Inflammatory macrophage treated with lipopolysaccharide for 4 hours (primary cell): ENCODE results near the gene USP32.
"Not testable (repeated sequence)": the region's sequence is repeated elsewhere in the genome, so short reads cannot be mapped to it uniquely, and the experiment has no call there.

Source experiments
- DNase-seq: peaks from one replicate; pipeline ENCODE4 v3.0.0-alpha.2; 2020

Gene USP32

GRCh38 chr17:60406887-60407286, 15.0 kb upstream of the USP32 start:
- DNase-seq = no peak

- DNase-seq = peak; percentile 24
Measured at GRCh38 chr17:60403962-60404361, 12.0 kb upstream of the USP32 start.

- DNase-seq = no peak
Measured at GRCh38 chr17:60403523-60403810, 11.5 kb upstream of the USP32 start.

GRCh38 chr17:60401819-60402218, 9.9 kb upstream of the USP32 start:
- DNase-seq = no peak

- peak; percentile 94 for DNase-seq
Measured at GRCh38 chr17:60398227-60398959, 6.5 kb upstream of the USP32 start.

- no peak for DNase-seq
Measured at GRCh38 chr17:60396412-60396811, 4.5 kb upstream of the USP32 start.

- peak; percentile 90 for DNase-seq
Measured at GRCh38 chr17:60395508-60396065, 3.7 kb upstream of the USP32 start.

GRCh38 chr17:60393840-60394723, 2.1 kb upstream of the USP32 start:
- peak; percentile 77 for DNase-seq

- DNase-seq = peak; percentile 89
Measured at GRCh38 chr17:60392845-60393702, 1.1 kb upstream of the USP32 start.

- no peak for DNase-seq
Measured at GRCh38 chr17:60391471-60392041, 377 bp downstream of the USP32 start.

- DNase-seq = peak; percentile 28
Measured at GRCh38 chr17:60390925-60391470, 935 bp downstream of the USP32 start.

- DNase-seq = peak; percentile 61
Measured at GRCh38 chr17:60390186-60390585, 1.7 kb downstream of the USP32 start.

GRCh38 chr17:60388742-60389141, 3.2 kb downstream of the USP32 start:
- no peak for DNase-seq

GRCh38 chr17:60387666-60388065, 4.3 kb downstream of the USP32 start:
- no peak for DNase-seq

GRCh38 chr17:60386147-60387058, 5.5 kb downstream of the USP32 start:
- peak; percentile 33 for DNase-seq

GRCh38 chr17:60384921-60385320, 7.0 kb downstream of the USP32 start:
- DNase-seq = not testable (repeated sequence)

GRCh38 chr17:60383379-60383778, 8.6 kb downstream of the USP32 start:
- DNase-seq = no peak

- DNase-seq = no peak
Measured at GRCh38 chr17:60381958-60382357, 10.0 kb downstream of the USP32 start.

GRCh38 chr17:60379461-60379860, 12.5 kb downstream of the USP32 start:
- not testable (repeated sequence) for DNase-seq

- DNase-seq = not testable (repeated sequence)
Measured at GRCh38 chr17:60378187-60378586, 13.7 kb downstream of the USP32 start.
